Measurements from ENCODE around the gene GALNT16. TPM values are rescaled to one million over a fixed set of nuclear protein-coding genes. Genes with fewer than 3 reads are reported as not detected.

Gene GALNT16
- total RNA-seq, 4 donors from 2014 or later: 2.1 to 4.6 (median 3.4) TPM

DNA sequence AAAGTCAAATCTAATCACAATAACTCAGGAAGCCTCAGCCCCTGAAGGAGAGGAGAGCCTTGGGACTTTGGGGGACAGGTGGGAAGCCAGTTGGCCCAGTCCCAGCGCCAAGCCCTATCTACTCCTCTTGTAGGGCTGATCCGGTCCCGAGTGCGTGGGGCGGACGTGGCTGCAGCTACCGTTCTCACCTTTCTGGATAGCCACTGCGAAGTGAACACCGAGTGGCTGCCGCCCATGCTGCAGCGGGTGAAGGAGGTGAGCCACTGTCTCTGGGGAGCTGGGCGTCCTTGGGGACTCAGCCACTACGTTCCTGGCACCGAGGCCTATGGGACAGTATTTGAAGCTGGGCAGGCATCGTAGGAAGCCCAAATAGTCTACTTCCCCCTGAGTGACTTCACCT lies 68.4 kb downstream of the GALNT16 start:
- peak; percentile 50 to 66 for DNase-seq (ENCODE audit: low spot score in 2 of 2)
- Histone ChIP-seq H3K27ac (no peak overlapping the region), H3K4me1 (no peaks in the 10 kb centered on the region), H3K36me3 (no peaks in the 10 kb centered on the region), H3K4me3 (no peak overlapping the region), H3K9me3 (no peaks in the 10 kb centered on the region), H3K27me3 (no peaks in the 10 kb centered on the region)
- 89% methylated on average over 10 of the region's 15 CpGs for WGBS
- TF ChIP-seq POLR2AphosphoS5 (IDR thresholded peaks at IDR 0.05) (no peak), EP300 (IDR thresholded peaks at IDR 0.05) (no peak), POLR2A (IDR thresholded peaks at IDR 0.05) (no peak)
- TF ChIP-seq, protein P1, sequence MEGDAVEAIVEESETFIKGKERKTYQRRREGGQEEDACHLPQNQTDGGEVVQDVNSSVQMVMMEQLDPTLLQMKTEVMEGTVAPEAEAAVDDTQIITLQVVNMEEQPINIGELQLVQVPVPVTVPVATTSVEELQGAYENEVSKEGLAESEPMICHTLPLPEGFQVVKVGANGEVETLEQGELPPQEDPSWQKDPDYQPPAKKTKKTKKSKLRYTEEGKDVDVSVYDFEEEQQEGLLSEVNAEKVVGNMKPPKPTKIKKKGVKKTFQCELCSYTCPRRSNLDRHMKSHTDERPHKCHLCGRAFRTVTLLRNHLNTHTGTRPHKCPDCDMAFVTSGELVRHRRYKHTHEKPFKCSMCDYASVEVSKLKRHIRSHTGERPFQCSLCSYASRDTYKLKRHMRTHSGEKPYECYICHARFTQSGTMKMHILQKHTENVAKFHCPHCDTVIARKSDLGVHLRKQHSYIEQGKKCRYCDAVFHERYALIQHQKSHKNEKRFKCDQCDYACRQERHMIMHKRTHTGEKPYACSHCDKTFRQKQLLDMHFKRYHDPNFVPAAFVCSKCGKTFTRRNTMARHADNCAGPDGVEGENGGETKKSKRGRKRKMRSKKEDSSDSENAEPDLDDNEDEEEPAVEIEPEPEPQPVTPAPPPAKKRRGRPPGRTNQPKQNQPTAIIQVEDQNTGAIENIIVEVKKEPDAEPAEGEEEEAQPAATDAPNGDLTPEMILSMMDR (IDR thresholded peaks at IDR 0.05): no peak

DNA sequence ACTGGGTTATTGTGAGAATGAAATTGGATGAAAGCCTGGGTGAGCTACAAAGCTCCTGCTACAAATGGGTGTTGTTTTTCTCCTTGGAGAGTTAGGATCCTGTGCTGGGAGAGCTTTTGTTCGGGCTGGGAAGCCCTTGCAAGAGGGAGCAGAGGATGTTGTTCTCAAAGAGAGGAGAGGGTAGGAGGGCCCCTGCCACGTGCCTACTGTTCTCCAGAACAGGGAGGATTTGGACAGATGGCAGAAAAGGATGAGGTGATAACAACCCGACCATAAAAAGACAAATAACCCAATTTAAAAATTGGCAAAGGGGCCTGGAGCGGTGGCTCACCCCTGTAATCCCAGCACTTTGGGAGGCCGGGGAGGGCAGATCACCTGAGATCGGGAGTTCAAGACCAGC lies 68.8 kb downstream of the GALNT16 start:
- 87% methylated on average over 6 of the region's 6 CpGs for WGBS
- H3K9me3 ChIP-seq: no peaks in the 10 kb centered on the region
- H3K4me3 ChIP-seq: no peak overlapping the region
- TF ChIP-seq POLR2AphosphoS5 (IDR thresholded peaks at IDR 0.05) (no peak), EP300 (IDR thresholded peaks at IDR 0.05) (no peak), POLR2A (IDR thresholded peaks at IDR 0.05) (no peak)
- TF ChIP-seq, protein P1 (IDR thresholded peaks at IDR 0.05): no peak
- peak in 1 of 2 donors; percentile 50 for DNase-seq (ENCODE audit: low spot score in 2 of 2)
- no peaks in the 10 kb centered on the region for H3K4me1 ChIP-seq
- no peaks in the 10 kb centered on the region for H3K36me3 ChIP-seq
- H3K27ac ChIP-seq: no peak overlapping the region
- H3K27me3 ChIP-seq: no peaks in the 10 kb centered on the region

DNA sequence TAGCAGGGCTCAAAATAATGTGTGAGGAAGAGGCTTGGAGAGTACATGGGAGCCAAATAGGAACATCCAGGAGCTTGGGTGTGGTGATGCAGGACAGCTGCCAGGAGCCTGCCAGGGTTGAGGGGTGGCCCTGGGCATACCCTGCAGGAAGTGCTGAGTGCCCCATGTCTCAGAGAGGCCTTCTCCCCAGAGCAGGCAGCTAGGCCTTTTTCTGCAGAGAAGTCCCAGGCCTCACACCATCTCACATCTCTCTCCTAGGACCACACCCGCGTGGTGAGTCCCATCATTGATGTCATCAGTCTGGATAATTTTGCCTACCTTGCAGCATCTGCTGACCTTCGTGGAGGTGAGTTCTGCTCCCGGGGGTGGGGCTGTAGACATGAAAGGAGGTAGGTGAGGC lies 71.2 kb downstream of the GALNT16 start:
- Histone ChIP-seq H3K9me3 (no peaks in the 10 kb centered on the region), H3K4me1 (peaks cover 12% of the 10 kb centered on the region), H3K27me3 (no peaks in the 10 kb centered on the region), H3K27ac (no peak overlapping the region), H3K36me3 (no peaks in the 10 kb centered on the region), H3K4me3 (no peak overlapping the region)
- WGBS: 73% methylated on average over 4 of the region's 4 CpGs
- TF ChIP-seq POLR2AphosphoS5 (IDR thresholded peaks at IDR 0.05) (no peak), POLR2A (IDR thresholded peaks at IDR 0.05) (no peak), EP300 (IDR thresholded peaks at IDR 0.05) (no peak)
- TF ChIP-seq, protein P1 (IDR thresholded peaks at IDR 0.05): no peak
- no peak for DNase-seq (ENCODE audit: low spot score in 2 of 2)

DNA sequence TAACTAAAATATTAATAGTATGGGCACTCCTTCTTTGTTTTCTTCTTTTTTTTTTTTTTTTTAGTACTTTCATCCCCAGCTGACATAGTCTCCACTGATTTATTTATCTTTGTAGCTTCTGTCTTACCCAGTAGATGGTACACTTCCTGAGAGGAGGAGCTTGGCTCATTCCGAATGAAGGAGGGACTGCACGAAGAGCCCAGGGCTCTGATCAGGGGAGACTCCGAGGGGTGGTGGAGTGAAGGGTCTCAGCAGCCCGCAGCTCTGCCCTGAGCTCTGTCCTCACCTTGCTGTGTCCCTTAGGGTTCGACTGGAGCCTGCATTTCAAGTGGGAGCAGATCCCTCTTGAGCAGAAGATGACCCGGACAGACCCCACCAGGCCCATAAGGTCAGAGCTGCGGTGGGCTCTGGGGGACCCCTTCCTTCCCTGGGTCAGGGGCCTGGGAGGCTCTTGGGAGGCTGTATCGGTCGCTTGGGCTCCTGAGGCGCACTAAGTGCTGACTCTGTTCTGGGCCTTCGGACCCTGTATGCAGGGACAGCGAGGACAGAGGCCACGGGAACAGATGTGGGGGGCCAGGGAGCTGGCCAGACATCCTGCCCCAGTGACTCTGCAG lies 72.9 kb downstream of the GALNT16 start:
- TF ChIP-seq, protein P1 (IDR thresholded peaks at IDR 0.05): no peak
- no peak for TF ChIP-seq EP300 (IDR thresholded peaks at IDR 0.05)
- no peak for TF ChIP-seq POLR2A (IDR thresholded peaks at IDR 0.05)
- no peak for TF ChIP-seq POLR2AphosphoS5 (IDR thresholded peaks at IDR 0.05)
- Histone ChIP-seq H3K27ac (no peak overlapping the region), H3K9me3 (no peaks in the 10 kb centered on the region), H3K27me3 (no peaks in the 10 kb centered on the region), H3K4me3 (no peak overlapping the region), H3K4me1 (peaks cover 14% of the 10 kb centered on the region), H3K36me3 (no peaks in the 10 kb centered on the region)
- 77% methylated on average over 10 of the region's 13 CpGs for WGBS
- DNase-seq (ENCODE audit: low spot score in 2 of 2): no peak

DNA sequence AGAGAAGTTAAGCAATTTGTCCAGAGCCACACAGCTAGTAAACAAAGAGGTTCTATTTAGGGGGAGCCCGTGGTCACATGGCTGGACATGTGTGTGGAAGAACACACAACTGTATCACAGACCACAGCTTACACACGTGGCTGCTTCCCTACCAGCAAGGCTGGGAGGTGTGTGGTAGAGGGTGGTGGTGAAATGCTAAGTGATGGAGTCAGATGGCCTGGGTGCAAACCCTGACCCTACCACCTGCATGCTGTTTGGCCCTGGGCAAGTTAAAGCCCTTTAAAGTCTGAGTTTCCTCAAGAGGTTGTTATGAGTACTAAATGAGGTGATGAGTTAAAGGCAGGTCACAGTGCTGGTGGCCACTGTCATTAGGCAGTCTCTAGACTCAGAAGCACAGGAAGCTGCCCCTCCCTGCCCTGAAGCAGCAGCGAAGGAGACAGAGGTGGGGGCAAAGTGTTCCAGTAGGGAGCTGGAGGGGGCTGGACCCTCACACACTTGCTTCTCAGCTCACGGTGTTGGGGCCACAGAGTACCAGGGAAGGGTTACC lies 73.9 kb downstream of the GALNT16 start:
- no peaks in the 10 kb centered on the region for H3K27me3 ChIP-seq
- 79% methylated on average over 4 of the region's 4 CpGs for WGBS
- no peaks in the 10 kb centered on the region for H3K9me3 ChIP-seq
- H3K4me1 ChIP-seq: peaks cover 14% of the 10 kb centered on the region
- no peaks in the 10 kb centered on the region for H3K36me3 ChIP-seq
- H3K4me3 ChIP-seq: no peak overlapping the region
- no peak for DNase-seq (ENCODE audit: low spot score in 2 of 2)
- no peak overlapping the region for H3K27ac ChIP-seq
- no peak for TF ChIP-seq POLR2A (IDR thresholded peaks at IDR 0.05)
- TF ChIP-seq, protein P1 (IDR thresholded peaks at IDR 0.05): no peak

Data from suprapubic skin (tissue), 4 donors.